GM19468 (cell line): ENCODE data around the gene THOC2.
"Not testable (repeated sequence)": the region's sequence is repeated elsewhere in the genome, so short reads cannot be mapped to it uniquely, and the experiment has no call there.

Source experiments
- ATAC-seq: cut with Tn5 transposase; IDR thresholded peaks from one replicate; pipeline ENCODE4 v1.9.1; 2021; ENCODE audit warnings: mild to moderate bottlenecking, moderate library complexity, moderate number of reproducible peaks; ENCODE audit not compliant: unreplicated experiment; ENCODE audit errors: extremely low read depth

Gene THOC2

DNA sequence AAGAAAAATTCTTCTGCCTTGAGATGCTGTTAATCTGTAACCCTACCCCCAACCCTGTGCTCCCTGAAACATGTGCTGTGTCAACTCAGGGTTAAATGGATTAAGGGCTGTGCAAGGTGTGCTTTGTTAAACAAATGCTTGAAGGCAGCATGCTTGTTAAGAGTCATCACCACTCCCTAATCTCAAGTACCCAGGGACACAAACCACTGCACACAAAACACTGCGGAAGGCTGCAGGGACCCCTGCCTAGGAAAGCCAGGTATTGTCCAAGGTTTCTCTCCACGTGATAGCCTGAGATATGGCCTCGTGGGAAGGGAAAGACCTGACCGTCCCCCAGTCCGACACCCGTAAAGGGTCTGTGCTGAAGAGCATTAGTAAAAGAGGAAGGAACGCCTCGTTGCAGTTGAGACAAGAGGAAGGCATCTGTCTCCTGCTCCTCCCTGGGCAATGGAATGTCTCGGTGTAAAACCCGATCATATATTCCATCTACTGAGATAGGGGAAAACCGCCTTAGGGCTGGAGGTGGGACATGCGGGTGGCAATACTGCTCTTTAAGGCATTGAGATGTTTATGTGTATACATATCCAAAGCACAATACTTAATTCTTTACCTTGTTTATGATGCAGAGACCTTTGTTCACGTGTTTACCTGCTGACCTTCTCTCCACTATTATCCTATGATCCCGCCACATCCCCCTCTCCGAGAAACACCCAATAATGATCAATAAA, 53.0 kb downstream of the THOC2 start:
- ATAC-seq, result not testable (repeated sequence)

DNA sequence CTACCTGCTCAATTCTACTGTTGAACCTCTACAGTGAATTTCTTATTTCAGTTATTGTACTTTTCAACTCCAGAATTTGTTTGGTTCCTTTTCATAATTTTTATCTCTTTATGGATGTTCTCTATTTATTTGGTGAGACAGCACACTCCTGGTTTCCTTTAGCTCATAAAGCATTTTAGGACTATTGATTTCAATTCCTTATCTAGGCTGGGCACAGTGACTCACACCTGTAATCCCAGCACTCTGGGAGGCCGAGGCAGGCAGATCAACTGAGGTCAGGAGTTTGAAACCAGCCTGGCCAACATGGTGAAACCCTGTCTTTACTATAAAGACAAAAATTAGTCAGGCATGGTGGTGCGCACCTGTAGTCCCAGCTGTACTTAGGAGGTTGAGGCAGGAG, 57.7 kb downstream of the THOC2 start:
- no peak for ATAC-seq

- ATAC-seq, result no peak
Measured at GRCh38 chrX:123673813-123674212, 59.0 kb downstream of the THOC2 start.

DNA sequence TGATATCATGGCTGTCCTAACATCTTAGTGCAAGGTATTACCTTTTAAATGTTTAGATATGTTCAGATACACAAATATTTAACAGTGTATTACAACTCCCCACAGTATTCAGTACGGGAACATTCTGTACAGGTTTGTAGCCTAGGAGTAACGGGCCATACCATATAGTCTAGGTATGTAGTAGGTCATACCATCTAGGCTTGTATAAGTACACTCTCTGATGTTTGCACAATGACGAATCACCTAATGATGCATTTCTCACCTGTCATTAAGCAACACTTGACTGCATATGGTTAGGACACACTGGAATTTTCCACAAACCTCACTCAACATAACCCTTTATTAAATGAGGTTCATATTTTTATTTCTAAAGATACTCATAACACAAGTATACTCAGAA, 67.7 kb downstream of the THOC2 start:
- no peak for ATAC-seq

DNA sequence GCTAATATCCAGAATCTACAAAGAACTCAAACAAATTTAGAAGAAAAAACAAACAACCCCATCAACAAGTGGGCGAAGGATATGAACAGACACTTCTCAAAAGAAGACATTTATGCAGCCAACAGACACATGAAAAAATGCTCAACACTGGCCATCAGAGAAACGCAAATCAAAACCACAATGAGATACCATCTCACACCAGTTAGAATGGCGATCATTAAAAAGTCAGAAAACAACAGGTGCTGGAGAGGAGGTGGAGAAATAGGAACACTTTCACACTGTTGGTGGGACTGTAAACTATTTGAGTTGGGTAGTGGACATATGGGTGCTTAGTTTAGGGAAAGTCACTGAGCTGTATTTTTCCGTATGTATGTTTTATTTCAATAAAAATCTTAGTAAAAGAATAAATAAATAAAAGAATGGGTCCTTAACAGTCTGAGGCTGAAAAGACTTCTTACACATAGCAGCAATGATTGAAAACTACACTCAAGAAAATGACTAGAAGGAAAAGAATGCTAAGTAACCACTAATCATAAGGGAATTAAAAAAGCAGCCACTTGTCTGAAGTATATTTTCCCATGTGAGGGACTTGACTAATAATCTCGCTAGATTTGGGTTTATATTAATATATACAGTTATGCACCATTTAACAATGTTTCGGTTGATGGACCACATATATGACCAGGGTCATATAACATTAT, 68.2 kb downstream of the THOC2 start:
- not testable (repeated sequence) for ATAC-seq

DNA sequence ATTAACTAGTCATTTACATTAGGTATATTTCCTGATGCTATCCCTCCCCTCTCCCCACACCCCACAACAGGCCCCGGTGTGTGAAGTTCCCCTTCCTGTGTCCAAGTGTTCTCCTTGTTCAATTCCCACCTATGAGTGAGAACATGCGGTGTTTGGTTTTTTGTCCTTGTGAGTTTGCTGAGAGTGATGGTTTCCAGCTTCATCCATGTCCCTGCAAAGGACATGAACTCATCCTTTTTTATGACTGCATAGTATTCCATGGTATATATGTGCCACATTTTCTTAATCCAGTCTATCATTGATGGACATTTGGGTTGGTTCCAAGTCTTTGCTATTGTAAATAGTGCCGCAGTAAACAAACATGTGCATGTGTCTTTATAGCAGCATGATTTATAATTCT, 69.1 kb downstream of the THOC2 start:
- ATAC-seq, result not testable (repeated sequence)

DNA sequence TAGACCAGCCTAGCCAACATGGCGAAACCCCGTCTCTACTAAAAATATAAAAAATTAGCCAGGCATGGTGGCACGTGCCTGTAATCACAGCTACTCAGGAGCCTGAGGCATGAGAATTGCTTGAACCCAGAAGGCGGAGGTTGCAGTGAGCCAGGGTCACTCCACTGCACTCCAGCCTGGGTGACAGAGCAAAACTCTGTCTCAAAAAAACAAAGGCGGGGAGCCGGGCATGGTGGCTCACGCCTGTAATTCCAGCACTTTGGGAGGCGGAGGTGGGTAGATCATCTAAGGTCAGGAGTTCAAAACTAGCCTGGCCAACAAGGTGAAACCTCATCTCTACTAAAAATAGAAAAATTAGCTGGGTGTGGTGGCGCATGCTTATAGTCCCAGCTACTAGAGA, 76.3 kb downstream of the THOC2 start:
- ATAC-seq, result not testable (repeated sequence)

DNA sequence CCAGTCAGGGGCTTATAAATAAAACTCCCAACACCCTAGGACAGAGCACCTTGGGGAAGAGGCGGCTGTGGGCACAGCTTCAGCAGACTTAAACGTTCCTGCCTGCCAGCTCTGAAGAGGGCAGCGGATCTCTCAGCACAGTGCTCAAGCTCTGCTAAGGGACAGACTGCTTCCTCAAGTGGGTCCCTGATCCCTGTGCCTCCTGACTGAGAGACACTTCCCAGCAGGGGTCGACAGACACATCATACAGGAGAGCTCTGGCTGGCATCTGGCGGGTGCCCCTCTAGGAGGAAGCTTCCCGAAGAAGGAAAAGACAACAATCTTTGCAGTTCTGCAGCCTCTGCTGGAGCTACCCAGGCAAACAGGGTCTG, 84.1 kb downstream of the THOC2 start:
- ATAC-seq, result not testable (repeated sequence)

DNA sequence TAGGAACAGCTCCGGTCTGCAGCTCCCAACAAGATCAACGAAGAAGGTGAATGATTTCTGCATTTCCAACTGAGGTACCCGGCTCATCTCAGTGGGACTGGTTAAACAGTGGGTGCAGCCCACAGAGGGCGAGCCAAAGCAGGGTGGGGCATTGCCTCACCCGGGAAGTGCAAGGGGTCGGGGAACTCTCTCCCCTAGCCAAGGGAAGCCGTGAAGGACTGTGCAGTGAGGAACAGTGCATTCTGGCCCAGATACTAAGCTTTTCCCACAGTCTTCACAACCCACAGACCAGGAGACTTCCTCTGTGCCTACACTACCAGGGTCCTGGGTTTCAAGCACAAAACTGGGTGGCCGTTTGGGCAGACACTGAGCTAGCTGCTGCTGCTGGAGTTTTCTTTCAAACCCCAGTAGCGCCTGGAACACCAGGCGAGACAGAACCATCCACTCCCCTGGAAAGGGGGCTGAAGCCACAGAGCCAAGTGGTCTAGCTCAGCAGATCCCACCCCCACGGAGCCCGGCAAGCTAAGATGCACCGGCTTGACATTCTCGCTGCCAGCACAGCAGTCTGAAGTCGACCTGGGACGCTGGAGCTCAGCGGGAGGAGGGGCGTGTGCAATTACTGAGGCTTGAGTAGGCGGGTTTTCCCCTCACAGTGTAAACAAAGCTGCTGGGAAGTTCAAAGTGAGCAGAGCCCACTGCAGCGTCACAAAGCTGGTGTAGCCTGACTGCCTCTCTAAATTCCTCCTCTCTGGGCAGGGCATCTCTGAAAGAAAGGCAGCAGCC, 84.6 kb downstream of the THOC2 start:
- ATAC-seq, result no peak

GRCh38 chrX:123647244-123647643, 85.6 kb downstream of the THOC2 start:
- ATAC-seq, result no peak

- no peak for ATAC-seq
Measured at GRCh38 chrX:123629502-123629901, 103.3 kb downstream of the THOC2 start.

DNA sequence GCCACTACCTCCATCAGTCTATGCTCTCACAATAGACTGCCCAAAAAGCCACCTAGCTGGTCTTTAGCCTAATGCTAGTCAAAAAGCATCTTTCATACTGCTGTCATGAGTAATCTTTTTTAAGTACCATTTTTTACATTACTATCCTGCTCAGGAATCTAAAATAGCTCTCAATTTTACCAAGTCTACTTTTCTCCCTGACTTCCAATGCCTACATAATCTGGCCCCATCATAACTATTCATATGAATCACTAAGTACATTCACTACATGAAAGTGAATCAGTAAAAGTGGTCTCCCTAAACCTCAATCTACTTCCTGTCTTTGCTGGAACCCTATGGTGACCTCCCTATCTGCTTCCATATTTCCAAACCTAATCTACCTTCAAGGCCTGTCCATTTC, 105.9 kb downstream of the THOC2 start:
- no peak for ATAC-seq

DNA sequence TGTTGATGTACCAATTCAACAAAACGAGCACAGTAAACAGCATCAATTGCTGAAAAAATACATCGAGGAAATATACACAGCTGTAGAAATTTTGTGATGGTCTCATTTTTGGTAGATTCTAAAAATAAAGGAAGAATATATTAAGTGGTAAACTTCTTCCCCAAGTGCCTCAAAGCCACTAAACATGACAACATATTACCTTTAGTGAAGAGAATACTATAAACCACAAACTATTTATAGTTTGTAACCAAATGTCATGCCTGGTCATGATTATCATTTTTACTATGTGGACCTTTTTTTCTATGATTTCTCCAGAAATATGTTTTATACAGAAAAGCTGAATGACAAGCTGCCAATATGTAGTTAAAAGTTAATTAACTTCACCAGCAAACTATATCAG, 106.9 kb downstream of the THOC2 start:
- no peak for ATAC-seq

DNA sequence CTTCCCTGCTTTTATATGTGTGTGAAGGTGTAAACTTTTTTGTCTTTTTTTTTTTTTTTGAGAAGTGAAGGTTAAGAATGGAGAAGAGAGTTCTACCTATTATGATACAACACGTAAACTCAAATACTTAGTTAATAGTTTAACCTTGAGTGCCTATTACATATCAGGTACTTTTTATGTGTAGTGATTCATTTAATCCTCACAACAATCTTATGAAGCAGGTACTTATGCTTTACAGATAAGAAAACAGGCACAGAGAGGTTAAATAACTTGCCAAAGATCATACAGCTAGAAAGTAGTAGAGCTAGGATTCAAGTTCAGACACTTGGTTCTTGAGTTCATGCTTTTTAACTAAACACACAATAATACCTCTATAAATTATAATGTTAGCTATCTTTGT, 107.4 kb downstream of the THOC2 start:
- no peak for ATAC-seq

GRCh38 chrX:123617007-123617406, 115.8 kb downstream of the THOC2 start:
- ATAC-seq, result no peak

- no peak for ATAC-seq
Measured at GRCh38 chrX:123610915-123611314, 121.9 kb downstream of the THOC2 start.

- ATAC-seq, result no peak
Measured at GRCh38 chrX:123607806-123608205, 125.0 kb downstream of the THOC2 start.

- no peak for ATAC-seq
Measured at GRCh38 chrX:123607270-123607669, 125.6 kb downstream of the THOC2 start.

GRCh38 chrX:123603491-123603890, 129.4 kb downstream of the THOC2 start:
- no peak for ATAC-seq

GRCh38 chrX:123601437-123601836, 131.4 kb downstream of the THOC2 start:
- no peak for ATAC-seq

DNA sequence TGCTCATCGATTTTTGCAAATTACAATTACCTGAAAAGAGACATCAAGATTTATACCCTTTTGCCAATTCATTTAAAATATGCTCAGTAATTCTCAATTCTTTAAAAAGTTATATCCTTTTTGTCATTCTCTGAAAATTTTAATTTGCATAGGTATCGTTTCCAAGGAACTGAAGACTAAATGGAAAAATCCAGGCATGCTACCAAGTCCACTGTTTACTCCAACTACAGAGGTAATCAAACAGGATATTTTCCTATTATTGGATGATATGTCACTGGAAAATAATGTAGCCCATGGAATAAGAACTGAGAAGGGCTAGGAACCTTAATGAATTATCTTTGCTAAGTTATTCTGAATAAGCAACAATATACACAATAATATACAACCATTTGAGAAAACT, 132.7 kb downstream of the THOC2 start:
- ATAC-seq, result no peak
